GM21825 (cell line): Measurements from ENCODE around the gene SUCNR1.
"Not testable (repeated sequence)": the region's sequence is repeated elsewhere in the genome, so short reads cannot be mapped to it uniquely, and the experiment has no call there.

Source experiments
- ATAC-seq: cut with Tn5 transposase; IDR thresholded peaks from one replicate; pipeline ENCODE4 v1.9.1; 2021; ENCODE audit warnings: mild to moderate bottlenecking, moderate library complexity; ENCODE audit not compliant: unreplicated experiment

Gene SUCNR1

DNA sequence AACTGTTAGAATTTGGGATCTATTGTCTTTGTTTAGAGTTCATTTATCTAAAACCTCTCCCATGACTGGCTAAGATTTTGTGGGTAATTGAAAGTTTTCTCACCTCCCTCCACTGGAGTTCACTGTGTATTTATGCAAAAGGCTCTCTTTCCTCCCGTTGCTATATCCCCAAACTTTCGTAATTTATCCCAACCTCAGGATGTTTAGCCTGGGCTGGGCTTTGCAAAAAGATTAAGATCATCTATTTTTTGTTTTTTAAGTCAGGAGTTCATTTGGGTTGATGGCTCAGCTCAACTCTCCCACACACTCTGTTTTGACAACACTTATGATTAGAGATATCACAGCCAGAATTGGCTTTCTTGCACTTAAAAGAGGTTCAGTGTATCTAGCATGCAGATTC lies 27.0 kb downstream of the SUCNR1 start:
- no peak for ATAC-seq

DNA sequence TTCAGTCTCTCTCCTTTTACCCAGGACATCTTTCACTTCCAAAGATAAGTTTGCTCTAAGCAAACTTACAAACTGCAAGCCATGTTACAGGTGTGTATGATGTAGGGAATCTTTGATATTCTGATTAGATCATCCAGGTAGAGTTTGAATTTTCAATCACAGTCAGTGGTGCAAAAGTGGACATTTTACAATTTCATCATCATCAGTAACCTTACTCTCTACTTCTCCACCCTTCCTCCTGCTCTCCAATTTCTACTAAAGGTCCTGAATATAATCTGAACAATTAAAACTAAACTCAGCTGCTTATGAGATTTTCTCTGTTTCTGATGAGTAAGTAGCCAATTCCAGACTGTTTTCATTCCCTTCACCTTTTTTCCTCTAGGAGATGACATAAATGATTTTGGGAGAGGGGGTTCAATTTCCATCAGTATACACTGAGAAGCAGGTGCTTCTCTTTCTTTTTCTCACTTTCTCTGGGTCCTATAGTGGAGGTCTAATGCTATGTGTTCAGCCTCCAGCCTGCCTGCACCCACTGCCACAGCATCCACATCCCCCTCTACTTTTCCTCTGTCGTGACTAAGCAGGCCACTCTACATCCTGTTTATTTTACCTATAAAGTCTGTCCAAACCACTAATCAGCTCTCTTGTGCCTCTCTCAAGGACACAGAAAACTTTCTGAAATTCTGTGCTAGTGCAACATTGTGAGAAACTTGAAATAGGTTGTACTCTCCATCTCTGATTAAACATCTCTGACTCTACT lies 27.6 kb downstream of the SUCNR1 start:
- no peak for ATAC-seq

DNA sequence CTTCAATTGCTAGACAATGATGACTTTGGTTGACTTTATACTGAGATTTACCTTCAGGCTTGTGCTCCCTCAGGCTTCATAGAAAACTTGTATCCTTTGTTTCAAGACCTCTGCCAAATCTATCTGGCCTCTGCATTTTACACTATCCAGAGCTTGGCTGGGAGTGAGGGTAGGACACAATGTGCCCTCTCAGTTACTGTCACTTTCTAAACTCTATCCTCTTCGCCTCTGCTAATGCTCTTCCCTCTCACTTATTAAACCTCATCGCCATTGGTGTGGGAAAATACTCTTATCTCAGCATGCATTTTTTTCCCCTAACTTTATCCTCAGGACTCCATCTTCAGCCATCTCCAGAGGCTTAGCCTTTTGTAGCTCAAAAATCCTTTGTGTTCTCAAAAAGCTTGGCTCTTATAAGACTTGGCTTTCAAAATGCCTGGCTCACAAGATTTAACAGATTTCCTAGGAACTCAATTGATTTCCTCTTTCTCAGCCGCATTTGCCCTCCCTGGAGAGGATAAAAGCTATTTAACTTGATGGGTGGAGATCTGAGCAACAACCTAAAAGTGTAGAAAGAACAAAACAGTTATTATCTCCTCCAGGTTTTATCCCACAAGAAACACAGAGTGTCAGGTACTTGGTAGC lies 28.3 kb downstream of the SUCNR1 start:
- no peak for ATAC-seq

DNA sequence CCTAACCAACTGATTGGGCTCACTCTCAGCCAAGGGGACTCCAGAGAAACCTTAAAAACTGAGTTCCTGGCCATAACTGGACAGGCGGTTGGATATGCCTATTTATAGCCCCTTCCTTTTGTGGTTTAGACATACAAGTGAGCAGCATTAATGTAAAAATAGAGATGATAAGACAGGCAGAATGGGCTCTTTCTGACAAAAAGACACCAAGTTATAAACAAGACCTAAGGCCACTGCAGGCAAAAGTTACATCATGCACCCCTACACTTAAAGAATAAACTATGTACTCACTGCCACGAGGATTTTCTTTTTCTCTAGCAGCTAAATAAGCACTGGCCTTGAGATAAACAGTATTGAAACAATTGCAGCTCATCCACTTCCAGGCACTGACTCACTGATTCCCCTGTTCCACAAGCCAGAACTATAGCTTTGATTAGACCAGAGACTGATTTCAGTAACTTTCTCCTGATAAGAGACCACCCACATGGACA lies 30.1 kb downstream of the SUCNR1 start:
- no peak for ATAC-seq

DNA sequence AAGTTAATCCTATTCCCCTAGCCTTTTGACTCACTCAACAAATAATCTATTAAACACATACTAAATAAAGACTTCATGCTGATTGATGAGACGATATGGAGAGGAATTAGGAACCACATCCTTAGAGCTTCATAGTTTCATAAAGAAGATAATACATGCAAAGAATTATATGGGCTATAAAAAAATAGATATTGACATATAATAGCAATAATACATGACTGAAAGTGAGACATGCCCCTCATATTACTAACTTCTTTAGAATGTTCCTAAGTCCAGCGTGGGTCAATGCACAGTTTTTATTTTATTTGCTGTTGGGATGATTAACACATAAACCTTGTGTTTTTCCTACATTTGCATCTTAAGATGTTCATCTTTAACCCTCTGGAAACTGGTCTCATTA lies 32.2 kb downstream of the SUCNR1 start:
- ATAC-seq: no peak

DNA sequence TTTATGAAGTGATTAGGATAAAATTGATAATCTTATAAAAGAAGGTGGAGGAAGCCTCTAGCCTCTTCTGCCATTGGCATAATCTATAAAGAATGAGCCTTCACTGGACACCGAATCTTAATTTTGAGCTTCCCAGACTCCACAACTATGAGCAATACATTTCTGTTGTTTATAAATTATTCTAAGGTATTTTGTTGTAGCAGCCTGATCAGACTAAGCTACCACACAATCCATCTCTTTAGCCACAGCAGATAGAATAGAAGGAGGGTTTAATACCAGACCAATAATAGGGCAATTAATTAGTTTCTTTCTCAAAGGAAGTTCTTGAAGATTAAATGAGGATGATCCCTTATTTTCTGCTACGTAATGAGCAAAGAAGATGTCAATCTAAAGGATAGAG lies 33.3 kb downstream of the SUCNR1 start:
- ATAC-seq: no peak

DNA sequence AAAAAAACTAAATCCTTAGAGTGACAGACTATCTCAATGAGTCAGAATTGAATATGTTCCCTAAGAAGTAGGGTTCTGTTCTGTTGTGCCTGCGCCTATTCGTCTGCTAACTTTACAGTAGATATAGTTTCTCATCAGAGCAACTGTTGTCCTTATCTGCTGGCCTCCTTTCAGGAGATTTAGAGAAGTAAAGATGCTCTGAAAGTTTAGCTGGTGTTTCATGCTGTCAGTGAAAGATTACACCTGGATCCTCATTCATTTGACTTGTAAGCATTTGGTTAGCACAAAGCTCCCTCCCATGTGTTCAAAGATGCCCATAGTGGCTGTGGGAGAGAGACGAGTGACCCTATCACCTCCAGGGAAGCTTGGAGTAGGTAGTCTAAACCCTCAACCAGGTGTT lies 35.0 kb downstream of the SUCNR1 start:
- no peak for ATAC-seq

DNA sequence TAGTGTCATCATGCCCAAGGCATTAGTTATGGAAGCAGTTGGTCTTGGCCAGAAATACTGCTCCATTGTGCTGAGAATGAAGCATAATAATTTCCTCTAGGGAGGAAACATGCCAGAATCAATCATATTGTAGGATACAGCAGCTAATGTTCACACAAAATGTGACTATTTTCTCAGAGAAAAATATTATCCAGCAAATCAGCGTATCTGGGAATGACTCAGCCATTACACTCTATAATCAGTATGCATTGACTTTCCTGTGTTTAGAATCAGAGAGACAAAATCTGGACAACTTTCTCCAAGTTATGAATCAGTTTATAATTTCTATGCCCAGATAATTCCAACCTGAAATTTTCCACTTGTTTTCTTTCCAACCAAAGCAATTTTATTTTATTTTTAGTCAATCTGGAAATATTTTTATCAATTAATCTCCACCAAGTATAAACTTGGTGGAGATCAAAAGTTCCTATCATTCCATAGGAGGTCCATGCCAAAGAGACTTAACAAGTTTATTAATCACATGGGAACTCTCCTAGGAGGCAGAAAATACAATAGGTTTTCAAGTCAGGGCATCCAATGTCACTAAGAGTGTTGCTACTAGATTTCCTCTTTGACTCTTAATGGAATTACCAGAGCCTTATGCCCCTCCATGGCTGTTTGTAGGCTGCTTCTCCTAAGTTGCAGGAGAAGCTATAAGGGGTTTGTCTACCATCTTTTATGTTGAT lies 36.4 kb downstream of the SUCNR1 start:
- no peak for ATAC-seq

DNA sequence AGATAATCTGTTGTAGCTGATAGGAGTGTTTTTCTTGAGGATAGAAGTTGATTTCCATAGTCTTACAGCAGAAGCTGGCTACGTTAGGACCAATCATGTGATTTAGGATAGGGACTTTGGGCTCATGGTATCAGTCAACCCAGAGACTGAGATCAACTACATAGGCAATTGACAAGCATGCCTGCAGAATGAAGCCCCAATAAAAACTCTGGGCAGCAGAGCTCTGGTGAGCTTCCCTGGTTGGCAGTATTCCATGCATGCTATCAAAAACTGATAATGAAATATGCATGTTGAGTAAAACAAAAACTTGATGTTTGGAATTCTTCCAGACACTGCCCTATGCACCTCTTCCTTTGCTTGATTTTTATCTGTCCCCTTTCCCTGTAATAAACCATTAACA lies 38.0 kb downstream of the SUCNR1 start:
- ATAC-seq: no peak

DNA sequence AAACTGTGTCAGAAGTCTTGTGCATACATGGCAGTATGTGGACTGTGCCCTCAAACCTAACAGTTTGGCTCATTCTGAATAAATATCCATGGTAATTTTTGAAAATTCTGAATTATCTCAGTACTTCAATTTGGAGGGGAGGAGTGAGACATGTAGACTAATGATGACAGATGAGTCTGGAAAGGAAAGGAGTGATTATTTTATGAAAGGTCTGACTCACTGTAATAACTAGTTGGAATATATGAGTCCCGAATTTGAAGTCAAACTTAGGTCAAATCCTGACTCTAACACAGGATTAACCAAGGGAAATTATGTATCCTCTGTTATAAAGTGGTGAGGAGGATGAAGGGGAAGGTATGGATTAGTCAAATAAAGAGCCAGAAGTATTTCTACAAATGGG lies 38.6 kb downstream of the SUCNR1 start:
- ATAC-seq: no peak

DNA sequence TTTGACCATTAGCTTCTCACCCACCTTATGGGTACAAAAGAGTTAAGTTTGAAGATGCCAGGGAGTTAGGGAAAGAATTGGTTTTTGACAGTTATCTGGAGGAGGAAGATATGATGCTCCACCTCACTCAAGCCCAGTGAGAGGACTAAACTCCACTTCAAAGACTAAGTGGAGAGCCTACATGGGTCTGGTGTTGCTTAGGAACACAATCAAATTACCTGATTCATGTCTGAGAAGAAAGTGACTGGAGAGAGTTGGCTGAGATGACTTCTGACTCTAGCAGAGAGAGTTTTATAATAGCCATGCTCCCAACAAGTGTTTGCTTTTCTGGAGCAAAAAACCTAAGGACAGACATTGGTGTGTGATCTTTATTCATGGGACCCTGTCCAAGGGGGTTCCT lies 43.3 kb downstream of the SUCNR1 start:
- ATAC-seq: no peak

DNA sequence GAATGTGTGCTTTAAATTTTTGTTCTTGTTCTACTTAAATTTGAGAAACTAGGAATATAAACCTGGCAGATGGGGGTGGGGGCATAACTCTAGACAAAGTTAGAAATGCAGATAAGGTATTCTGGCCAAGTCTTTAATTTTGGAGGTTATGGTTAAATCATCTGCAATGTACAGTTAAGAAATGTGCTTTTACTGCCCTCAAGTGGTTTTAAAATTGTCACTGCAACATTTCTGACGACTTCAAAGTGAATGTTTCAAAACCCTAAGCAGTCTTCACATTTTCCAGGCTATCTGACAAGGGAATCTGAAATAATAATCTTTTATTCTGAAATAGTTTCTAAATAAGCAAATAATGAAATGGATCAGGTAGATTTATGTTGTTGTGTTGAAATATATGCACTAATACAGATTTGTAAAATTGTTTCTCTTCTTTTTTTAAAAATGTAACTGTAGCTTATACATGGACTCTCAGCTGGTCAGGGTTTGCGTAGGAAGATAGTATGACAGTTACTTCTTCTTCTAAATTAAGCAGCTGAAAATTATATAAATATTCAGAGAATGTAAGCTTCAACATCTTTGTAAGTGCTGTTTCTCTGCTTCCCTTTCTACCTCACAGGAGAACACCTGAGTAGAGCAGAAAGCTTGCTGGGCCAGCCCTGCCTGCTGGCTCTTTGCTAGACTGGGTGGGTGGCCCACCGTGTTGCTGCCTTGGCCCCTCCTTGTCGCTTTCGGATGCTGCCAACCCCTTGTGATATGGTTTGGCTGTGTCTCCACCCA lies 45.0 kb downstream of the SUCNR1 start:
- ATAC-seq: no peak

DNA sequence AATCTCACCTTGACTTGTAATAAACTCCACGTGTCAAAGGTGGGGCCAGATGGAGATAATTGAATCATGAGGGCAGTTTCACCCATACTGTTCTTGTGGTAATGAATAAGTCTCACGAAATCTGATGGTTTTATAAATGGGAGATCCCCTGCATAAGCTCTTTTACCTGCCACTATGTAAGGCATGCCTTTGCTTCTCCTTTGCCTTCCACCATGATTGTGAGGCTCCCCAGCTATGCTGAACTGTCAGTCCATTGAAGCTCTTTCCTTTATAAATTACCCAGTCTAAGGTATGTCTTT lies 45.5 kb downstream of the SUCNR1 start:
- no peak for ATAC-seq

DNA sequence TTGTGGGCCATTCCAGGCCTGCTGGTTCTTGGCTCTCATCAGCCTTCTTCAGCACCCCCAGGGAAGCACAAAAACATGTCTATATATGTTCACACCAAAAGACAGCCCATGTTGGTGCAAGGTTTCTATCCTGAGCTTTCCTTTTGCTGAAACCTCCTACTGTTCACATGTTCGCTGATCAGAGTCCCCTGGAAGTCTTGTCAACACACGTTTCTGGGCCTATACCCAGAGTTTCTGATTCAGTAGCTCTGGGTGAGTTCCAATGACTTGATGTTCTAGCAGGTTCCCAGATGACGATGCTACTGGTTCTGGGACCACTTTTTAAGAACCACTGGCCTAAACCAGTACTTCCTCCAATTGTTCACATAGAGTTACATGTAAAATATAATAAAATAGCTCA lies 46.0 kb downstream of the SUCNR1 start:
- no peak for ATAC-seq

DNA sequence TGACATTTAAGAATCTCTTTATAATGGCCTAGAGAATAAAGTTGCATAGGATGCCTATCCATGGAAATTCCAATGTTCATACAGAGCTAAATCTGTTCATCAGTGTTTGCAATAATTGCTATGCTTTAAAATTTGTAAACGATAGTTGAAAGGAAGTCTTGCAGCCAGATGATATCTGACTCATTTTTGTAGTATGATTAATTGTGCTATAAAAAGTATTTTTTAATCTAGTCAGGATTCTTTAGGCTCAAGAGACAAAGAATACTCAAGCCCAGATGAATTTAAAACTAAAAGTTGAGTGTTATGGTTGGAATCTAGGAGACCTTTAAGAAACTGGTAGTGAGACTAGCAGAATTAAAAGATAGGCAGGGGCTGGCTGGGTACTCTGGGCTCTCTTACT lies 50.5 kb downstream of the SUCNR1 start:
- ATAC-seq: no peak

DNA sequence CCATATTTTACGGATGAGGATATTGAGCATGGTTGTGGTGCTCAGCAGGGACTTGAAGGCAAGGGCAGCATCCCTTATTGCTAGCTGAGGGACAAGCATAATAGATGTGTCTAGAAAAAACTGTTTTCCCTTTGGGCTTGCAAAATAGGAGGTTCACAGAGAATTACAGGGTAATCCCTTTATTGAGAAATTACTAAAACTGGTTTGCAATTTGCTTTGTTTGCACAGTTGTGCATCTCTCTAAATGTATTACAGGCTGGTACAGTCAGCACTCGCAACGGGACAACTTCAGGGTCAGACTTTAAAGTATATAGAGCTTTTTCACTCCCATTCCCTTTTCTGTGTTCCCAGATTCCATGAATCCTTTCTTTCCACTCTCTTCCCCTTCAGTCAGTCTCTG lies 51.3 kb downstream of the SUCNR1 start:
- ATAC-seq: no peak

DNA sequence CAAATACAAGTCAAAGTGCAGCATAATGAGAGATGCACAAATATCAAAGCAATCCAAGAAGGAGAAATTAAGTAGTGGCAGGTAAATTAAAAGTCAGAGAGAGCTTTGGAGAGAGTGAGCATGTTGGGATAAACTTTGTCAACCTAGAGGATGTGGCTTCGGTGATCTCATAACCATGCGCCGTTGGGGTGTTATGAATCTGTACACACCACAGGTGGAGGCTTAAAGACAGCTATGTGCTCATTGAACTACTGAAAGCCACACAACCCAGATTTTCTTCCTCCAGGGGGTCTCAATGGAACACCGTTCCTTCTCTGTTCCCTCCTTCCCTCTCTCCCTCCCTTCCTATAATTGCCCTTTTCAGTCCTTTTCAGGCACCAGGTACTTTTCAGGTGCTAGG lies 52.0 kb downstream of the SUCNR1 start:
- ATAC-seq: no peak

DNA sequence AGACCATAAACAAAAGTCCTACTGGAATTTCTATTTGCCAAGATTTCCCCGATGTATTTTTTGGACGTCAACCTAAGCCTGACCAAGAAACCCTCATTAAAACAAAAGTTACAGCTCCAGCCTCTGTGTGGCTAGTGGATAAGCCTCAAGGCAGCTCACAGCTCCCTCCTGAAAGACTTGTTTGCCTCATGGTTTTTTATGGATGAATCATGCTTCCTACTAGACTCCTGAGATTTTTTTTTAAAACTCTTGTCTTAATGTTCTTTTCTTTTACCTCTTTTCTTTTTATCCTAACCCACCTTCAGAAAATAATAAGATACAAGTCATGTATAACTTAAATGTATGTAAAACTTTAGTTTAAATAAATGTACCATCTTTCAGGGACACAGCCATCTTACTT lies 52.4 kb downstream of the SUCNR1 start:
- ATAC-seq: no peak

DNA sequence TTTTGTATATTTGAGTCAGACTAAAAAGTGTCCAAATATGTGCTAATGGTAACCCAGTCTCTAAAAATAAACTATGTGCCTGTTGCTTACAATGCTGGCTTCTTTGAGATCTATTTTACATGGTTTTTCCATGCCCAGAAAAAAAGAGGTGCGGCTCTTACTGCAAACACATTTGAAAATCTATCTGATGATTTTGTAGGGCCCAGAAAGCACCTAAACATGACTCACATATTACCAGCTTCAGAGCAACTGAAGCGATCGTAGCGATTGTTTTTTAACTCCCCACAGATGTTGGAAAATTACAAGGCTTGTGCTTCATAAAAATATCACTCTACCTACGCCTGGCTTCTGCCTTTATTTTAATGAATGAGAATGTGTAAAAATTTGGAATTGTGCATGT lies 53.5 kb downstream of the SUCNR1 start:
- ATAC-seq: no peak

DNA sequence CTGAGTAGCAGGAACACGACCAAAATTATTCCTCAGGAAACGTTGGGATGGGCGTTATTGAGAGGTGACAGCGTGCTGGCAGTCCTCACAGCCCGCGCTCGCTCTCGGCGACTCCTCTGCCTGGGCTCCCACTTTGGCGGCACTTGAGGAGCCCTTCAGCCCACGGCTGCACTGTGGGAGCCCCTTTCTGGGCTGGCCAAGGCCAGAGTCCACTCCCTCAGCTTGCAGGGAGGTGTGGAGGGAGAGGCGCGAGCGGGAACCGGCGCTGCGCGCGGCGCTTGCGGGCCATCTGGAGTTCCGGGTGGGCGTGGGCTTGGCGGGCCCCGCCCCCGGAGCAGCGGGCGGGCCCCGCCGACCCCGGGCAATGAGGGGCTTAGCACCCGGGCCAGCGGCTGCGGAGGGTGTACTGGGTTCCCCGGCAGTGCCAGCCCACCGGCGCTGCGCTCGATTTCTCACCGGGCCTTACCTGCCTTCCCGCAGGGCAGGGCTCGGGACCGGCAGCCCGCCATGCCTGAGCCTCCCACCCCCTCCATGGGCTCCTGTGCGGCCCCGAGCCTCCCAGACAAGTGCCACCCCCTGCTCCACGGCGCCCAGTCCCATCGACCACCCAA lies 54.6 kb downstream of the SUCNR1 start:
- not testable (repeated sequence) for ATAC-seq

DNA sequence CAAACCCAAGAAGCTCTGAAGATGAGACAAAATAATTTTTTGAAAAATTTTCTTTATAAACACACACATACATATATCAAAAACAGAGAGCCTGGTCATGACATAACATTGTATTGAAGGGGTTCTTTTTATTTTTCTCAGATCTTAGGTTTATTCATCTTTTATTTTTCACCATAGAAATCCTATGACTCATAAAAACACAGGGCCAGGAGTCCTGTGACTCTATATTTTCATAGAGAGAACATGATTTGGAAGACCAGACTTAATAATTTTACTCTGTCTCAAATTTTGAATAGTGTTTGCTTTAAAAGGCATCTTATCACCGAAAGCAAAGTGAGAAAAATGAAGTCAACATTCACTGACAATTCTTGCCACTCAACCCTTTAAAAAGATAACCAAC lies 57.7 kb downstream of the SUCNR1 start:
- no peak for ATAC-seq
